ENCODE data around the gene SLC22A31. TPM values are rescaled to one million over a fixed set of nuclear protein-coding genes. Genes with fewer than 3 reads are reported as not detected.

Gene SLC22A31
- total and polyA plus RNA-seq, 2 experiments from 2014 or later = 2.1 to 13.8 TPM

- TF ChIP-seq, protein P1, sequence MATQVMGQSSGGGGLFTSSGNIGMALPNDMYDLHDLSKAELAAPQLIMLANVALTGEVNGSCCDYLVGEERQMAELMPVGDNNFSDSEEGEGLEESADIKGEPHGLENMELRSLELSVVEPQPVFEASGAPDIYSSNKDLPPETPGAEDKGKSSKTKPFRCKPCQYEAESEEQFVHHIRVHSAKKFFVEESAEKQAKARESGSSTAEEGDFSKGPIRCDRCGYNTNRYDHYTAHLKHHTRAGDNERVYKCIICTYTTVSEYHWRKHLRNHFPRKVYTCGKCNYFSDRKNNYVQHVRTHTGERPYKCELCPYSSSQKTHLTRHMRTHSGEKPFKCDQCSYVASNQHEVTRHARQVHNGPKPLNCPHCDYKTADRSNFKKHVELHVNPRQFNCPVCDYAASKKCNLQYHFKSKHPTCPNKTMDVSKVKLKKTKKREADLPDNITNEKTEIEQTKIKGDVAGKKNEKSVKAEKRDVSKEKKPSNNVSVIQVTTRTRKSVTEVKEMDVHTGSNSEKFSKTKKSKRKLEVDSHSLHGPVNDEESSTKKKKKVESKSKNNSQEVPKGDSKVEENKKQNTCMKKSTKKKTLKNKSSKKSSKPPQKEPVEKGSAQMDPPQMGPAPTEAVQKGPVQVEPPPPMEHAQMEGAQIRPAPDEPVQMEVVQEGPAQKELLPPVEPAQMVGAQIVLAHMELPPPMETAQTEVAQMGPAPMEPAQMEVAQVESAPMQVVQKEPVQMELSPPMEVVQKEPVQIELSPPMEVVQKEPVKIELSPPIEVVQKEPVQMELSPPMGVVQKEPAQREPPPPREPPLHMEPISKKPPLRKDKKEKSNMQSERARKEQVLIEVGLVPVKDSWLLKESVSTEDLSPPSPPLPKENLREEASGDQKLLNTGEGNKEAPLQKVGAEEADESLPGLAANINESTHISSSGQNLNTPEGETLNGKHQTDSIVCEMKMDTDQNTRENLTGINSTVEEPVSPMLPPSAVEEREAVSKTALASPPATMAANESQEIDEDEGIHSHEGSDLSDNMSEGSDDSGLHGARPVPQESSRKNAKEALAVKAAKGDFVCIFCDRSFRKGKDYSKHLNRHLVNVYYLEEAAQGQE (IDR thresholded peaks at IDR 0.05; ENCODE audit: unreplicated experiment) = no peak
- TF ChIP-seq NANOG (IDR thresholded peaks at IDR 0.05; ENCODE audit: borderline replicate concordance) = no peak
- no peak for TF ChIP-seq ETS1 (IDR thresholded peaks at IDR 0.05)
- TF ChIP-seq EZH2 (IDR thresholded peaks at IDR 0.05; ENCODE audit: low read depth, unreplicated experiment) = no peak
- Histone ChIP-seq H3K27ac (ENCODE audit: low read depth) (no peak overlapping the region), H3F3A (replicated peaks; ENCODE audit: low read depth) (peaks cover 11% of the 10 kb centered on the region), H3K9me2 (ENCODE audit: insufficient read depth) (peaks cover 7% of the 10 kb centered on the region), H3K4me3 (no peak overlapping the region), H3K79me2 (replicated peaks; ENCODE audit: insufficient read depth) (no peaks in the 10 kb centered on the region), H2AFZ (no peak overlapping the region), H3K4me1 (ENCODE audit: insufficient read depth) (no peaks in the 10 kb centered on the region; the same call in 1 of the 2 replicates), H3K4me2 (no peak overlapping the region), H3K36me3 (ENCODE audit: insufficient read depth) (no peaks in the 10 kb centered on the region), H4K20me1 (replicated peaks; ENCODE audit: insufficient read depth) (no peaks in the 10 kb centered on the region), H3K27me3 (ENCODE audit: insufficient read depth) (no peaks in the 10 kb centered on the region)
- Mint-ChIP-seq H3K4me3 (peak overlapping the region; percentile 34; the same call in 2 of the 3 replicates), H3K9me3 (peaks cover 10% of the 10 kb centered on the region), H3K27me3 (ENCODE audit: insufficient read depth, low read depth, poor library complexity) (peaks cover 8% of the 10 kb centered on the region), H3K4me1 (peaks cover 6% of the 10 kb centered on the region; the same call in 1 of the 3 replicates), H3K27ac (no peak overlapping the region), H3K36me3 (ENCODE audit: low read depth) (peaks cover 5% of the 10 kb centered on the region; the same call in 2 of the 3 replicates)
- ATAC-seq (no peak), DNase-seq (ENCODE audit: low spot score) (peak; percentile 34)
Measured at GRCh38 chr16:89242795-89243200, 42.5 kb upstream of the SLC22A31 start.

DNA sequence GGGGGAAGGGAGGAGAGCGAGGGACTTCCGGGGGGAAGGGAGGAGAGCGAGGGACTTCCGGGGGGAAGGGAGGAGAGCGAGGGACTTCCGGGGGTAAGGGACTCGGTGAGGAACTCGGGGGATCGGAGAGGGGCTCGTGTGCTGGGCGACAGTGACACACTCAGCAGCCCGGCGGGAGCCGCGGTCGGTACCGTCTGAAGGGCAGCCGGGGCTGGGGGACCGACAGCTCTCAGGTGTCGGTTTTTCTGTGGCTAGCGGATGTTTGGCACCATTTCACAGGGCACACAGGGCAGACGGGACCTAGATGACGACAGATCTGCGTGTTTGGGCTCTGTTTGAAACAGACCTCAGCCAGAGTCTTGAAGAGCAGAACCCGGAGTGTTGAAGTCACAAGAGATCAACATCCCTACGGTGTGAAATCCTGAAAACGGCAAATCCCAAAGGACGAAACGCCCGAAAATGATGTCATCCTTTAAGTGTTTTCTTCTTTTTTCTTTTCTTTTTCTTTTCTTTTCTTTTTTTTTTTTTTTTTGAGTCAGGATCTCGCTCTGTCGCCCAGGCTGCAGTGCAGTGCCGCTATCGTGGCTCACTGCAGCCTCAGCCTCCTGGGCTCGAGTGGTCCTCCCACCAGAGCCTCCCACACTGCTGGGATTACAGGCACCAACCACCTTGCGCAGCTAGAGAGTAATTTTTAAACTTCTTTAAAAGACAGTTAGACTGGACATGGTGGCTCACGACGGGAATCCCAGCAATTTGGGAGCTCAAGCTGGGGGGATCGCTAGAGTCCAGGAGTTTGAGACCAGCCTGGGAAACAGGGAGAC lies 41.1 kb upstream of the SLC22A31 start:
- DNase-seq (ENCODE audit: low spot score) (peak; percentile 84), ATAC-seq (peak; percentile 85)
- Mint-ChIP-seq H3K27ac (peak overlapping the region; percentile 98), H3K36me3 (ENCODE audit: low read depth) (peaks cover 5% of the 10 kb centered on the region; the same call in 2 of the 3 replicates), H3K4me1 (peaks cover 6% of the 10 kb centered on the region; the same call in 1 of the 3 replicates), H3K9me3 (peaks cover 16% of the 10 kb centered on the region), H3K4me3 (peak overlapping the region; percentile 99), H3K27me3 (ENCODE audit: insufficient read depth, low read depth, poor library complexity) (peaks cover 9% of the 10 kb centered on the region)
- peak overlapping the region; percentile 94; the same call in 1 of the 2 replicates for H2AFZ ChIP-seq
- H3K36me3 ChIP-seq (ENCODE audit: insufficient read depth) = no peaks in the 10 kb centered on the region
- peaks cover 6% of the 10 kb centered on the region for H3K9me2 ChIP-seq (ENCODE audit: insufficient read depth)
- peak overlapping the region; percentile 93 for H3K4me2 ChIP-seq
- no peaks in the 10 kb centered on the region for H3K27me3 ChIP-seq (ENCODE audit: insufficient read depth)
- H3K4me3 ChIP-seq = peak overlapping the region; percentile 88
- H3K79me2 ChIP-seq (replicated peaks; ENCODE audit: insufficient read depth) = no peaks in the 10 kb centered on the region
- peaks cover 5% of the 10 kb centered on the region for H3F3A ChIP-seq (replicated peaks; ENCODE audit: low read depth)
- no peaks in the 10 kb centered on the region for H4K20me1 ChIP-seq (replicated peaks; ENCODE audit: insufficient read depth)
- H3K27ac ChIP-seq (ENCODE audit: low read depth) = peak overlapping the region; percentile 95
- no peaks in the 10 kb centered on the region; the same call in 1 of the 2 replicates for H3K4me1 ChIP-seq (ENCODE audit: insufficient read depth)
- TF ChIP-seq, protein P1 (IDR thresholded peaks at IDR 0.05; ENCODE audit: unreplicated experiment) = no peak
- TF ChIP-seq ZNF331 (CRISPR knock-in tag; IDR thresholded peaks at IDR 0.05; ENCODE audit: low read depth) = no peak
- TF ChIP-seq ETS1 (IDR thresholded peaks at IDR 0.05) = peak; percentile 88
- peak; percentile 85 for TF ChIP-seq POLR2AphosphoS5 (IDR thresholded peaks at IDR 0.05; ENCODE audit: low read depth)
- no peak for TF ChIP-seq EZH2 (IDR thresholded peaks at IDR 0.05; ENCODE audit: low read depth, unreplicated experiment)
- no peak for TF ChIP-seq JUNB (IDR thresholded peaks at IDR 0.05; ENCODE audit: unreplicated experiment)
- no peak for TF ChIP-seq EZH2phosphoT487 (IDR thresholded peaks at IDR 0.05; ENCODE audit: unreplicated experiment)
- no peak for TF ChIP-seq STAT1 (IDR thresholded peaks at IDR 0.05; ENCODE audit: unreplicated experiment)
- no peak for TF ChIP-seq ZNF114 (CRISPR knock-in tag; IDR thresholded peaks at IDR 0.05)

Data from GM23338 (cell line).